Measurements from ENCODE around the gene ACAD9.
"Not testable (repeated sequence)": the region's sequence is repeated elsewhere in the genome, so short reads cannot be mapped to it uniquely, and the experiment has no call there.

ACAD9 gene

GRCh38 chr3:128863560-128863959 is 15.9 kb upstream of the ACAD9 start:
- no peak for FAIRE-seq

- no peak for FAIRE-seq
Observed at GRCh38 chr3:128864351-128864811, 15.0 kb upstream of the ACAD9 start.

GRCh38 chr3:128864849-128865804 is 14.3 kb upstream of the ACAD9 start:
- not testable (repeated sequence) for FAIRE-seq

GRCh38 chr3:128867200-128868125 is 12.0 kb upstream of the ACAD9 start:
- no peak for FAIRE-seq

- no peak for FAIRE-seq
Observed at GRCh38 chr3:128870347-128870746, 9.1 kb upstream of the ACAD9 start.

GRCh38 chr3:128872282-128872681 is 7.1 kb upstream of the ACAD9 start:
- no peak for FAIRE-seq

GRCh38 chr3:128872744-128873143 is 6.7 kb upstream of the ACAD9 start:
- FAIRE-seq, result no peak

GRCh38 chr3:128873244-128874022 is 6.0 kb upstream of the ACAD9 start:
- FAIRE-seq, result no peak

- no peak for FAIRE-seq
Observed at GRCh38 chr3:128874481-128875180, 4.8 kb upstream of the ACAD9 start.

GRCh38 chr3:128875556-128876120 is 3.8 kb upstream of the ACAD9 start:
- FAIRE-seq, result no peak

GRCh38 chr3:128878011-128878457 is 1.4 kb upstream of the ACAD9 start:
- no peak for FAIRE-seq

- no peak for FAIRE-seq
Observed at GRCh38 chr3:128878556-128879124, 780 bp upstream of the ACAD9 start.

- FAIRE-seq, result no peak
Observed at GRCh38 chr3:128879991-128880390, 571 bp downstream of the ACAD9 start.

GRCh38 chr3:128880455-128880854 is 1.0 kb downstream of the ACAD9 start:
- FAIRE-seq, result not testable (repeated sequence)

- FAIRE-seq, result no peak
Observed at GRCh38 chr3:128881576-128881975, 2.2 kb downstream of the ACAD9 start.

GRCh38 chr3:128882719-128883118 is 3.3 kb downstream of the ACAD9 start:
- FAIRE-seq, result no peak

- no peak for FAIRE-seq
Observed at GRCh38 chr3:128884992-128885391, 5.6 kb downstream of the ACAD9 start.

GRCh38 chr3:128889139-128889894 is 9.9 kb downstream of the ACAD9 start:
- FAIRE-seq, result no peak

- FAIRE-seq, result no peak
Observed at GRCh38 chr3:128895843-128896697, 16.6 kb downstream of the ACAD9 start.

All from G401.6 (cell line).